Measurements from ENCODE around the gene ZBED3. TPM values are rescaled to one million over a fixed set of nuclear protein-coding genes. Genes with fewer than 3 reads are reported as not detected.
"Not testable (repeated sequence)": the region's sequence is repeated elsewhere in the genome, so short reads cannot be mapped to it uniquely, and the experiment has no call there.

Gene ZBED3
- total RNA-seq, 4 donors from 2014 or later, result 5.4 to 15.0 (median 8.9) TPM

GRCh38 chr5:77117161-77117560 lies 30.1 kb upstream of the ZBED3 start:
- Histone ChIP-seq H3K4me1 (no peaks in the 10 kb centered on the region), H3K36me3 (peaks cover 0 to 5% (median 0%) of the 10 kb centered on the region in 4 donors), H3K9me3 (no peaks in the 10 kb centered on the region), H3K27me3 (no peaks in the 10 kb centered on the region), H3K27ac (replicated peaks in 1 of 4) (no peak overlapping the region), H3K4me3 (no peak overlapping the region)
- intact Hi-C loops (cut with DNase I), result no loop called here
- WGBS, result 72% methylated on average over 2 of the region's 2 CpGs
- no peak for DNase-seq (ENCODE audit: extremely low spot score)
- TF ChIP-seq CTCF (IDR thresholded peaks at IDR 0.05) (no peak), EP300 (IDR thresholded peaks at IDR 0.05) (no peak), POLR2A (IDR thresholded peaks at IDR 0.05; ENCODE audit: low read depth) (no peak), POLR2AphosphoS5 (IDR thresholded peaks at IDR 0.05) (no peak)

- H3K4me3 ChIP-seq; H3K4me1 ChIP-seq; DNase-seq (ENCODE audit: extremely low spot score); H3K36me3 ChIP-seq; H3K9me3 ChIP-seq; intact Hi-C loops (cut with DNase I); H3K27ac ChIP-seq (replicated peaks in 1 of 4); H3K27me3 ChIP-seq: not testable (repeated sequence)
- 96% methylated on average over 4 of the region's 4 CpGs for whole genome bisulfite sequencing
Observed at GRCh38 chr5:77107035-77107434, 19.9 kb upstream of the ZBED3 start.

DNA sequence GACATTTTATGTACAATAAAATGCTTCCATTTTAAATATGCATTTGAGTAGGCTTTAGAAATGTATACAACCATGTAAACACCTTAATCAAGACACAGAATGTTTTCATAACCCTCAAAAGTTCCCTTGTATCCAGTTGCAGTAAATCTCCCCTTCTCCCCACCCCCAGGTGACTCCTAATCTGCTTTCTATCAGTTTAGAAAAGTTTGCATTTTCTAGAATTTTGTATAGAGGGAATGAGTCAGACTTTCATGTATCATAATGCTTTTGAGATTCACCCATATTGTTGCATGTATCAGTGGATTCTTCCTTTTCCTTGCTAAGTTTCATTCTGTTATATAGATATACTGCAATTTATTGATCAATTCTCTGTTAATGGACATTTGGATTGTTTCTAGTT lies 17.7 kb upstream of the ZBED3 start:
- Histone ChIP-seq H3K4me1 (no peaks in the 10 kb centered on the region), H3K9me3 (no peaks in the 10 kb centered on the region), H3K4me3 (no peak overlapping the region), H3K36me3 (no peaks in the 10 kb centered on the region), H3K27ac (replicated peaks in 1 of 4) (no peak overlapping the region), H3K27me3 (no peaks in the 10 kb centered on the region)
- no peak for TF ChIP-seq EP300 (IDR thresholded peaks at IDR 0.05)
- no peak for TF ChIP-seq POLR2A (IDR thresholded peaks at IDR 0.05; ENCODE audit: low read depth)
- no peak for TF ChIP-seq CTCF (IDR thresholded peaks at IDR 0.05)
- no peak for TF ChIP-seq POLR2AphosphoS5 (IDR thresholded peaks at IDR 0.05)
- no peak for DNase-seq (ENCODE audit: extremely low spot score)
- intact Hi-C loops (cut with DNase I), result no loop called here

GRCh38 chr5:77103457-77103856 lies 16.4 kb upstream of the ZBED3 start:
- no peak overlapping the region for H3K4me3 ChIP-seq
- TF ChIP-seq POLR2A (IDR thresholded peaks at IDR 0.05; ENCODE audit: low read depth) (no peak), POLR2AphosphoS5 (IDR thresholded peaks at IDR 0.05) (no peak), EP300 (IDR thresholded peaks at IDR 0.05) (no peak), CTCF (IDR thresholded peaks at IDR 0.05) (no peak)
- DNase-seq (ENCODE audit: extremely low spot score), result no peak
- H3K27me3 ChIP-seq, result no peaks in the 10 kb centered on the region
- H3K27ac ChIP-seq (replicated peaks in 1 of 4), result no peak overlapping the region
- H3K36me3 ChIP-seq, result no peaks in the 10 kb centered on the region
- no peaks in the 10 kb centered on the region for H3K4me1 ChIP-seq
- 95% methylated on average over 1 of the region's 1 CpG for WGBS
- intact Hi-C loops (cut with DNase I), result no loop called here
- no peaks in the 10 kb centered on the region for H3K9me3 ChIP-seq

DNA sequence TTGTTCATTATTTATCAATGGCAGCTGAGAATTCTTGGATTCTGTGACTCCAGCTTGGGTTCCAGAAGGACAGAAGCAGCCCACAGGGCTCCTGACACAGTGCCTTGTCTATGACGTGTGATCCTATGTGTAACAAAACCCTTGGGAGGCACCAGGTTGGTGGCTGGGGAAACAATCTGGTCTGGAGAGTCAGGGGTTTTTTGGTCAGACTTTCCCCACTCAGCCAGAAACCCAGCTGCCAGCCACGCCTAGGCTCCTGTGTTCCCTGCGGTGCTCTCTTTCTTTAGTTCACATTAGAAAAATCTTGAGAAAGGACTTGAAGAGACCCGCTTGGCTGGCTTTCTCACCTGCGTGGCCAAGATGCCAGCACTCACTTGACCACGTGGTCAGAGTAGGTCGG lies 15.5 kb upstream of the ZBED3 start:
- Histone ChIP-seq H3K9me3 (no peaks in the 10 kb centered on the region), H3K27me3 (no peaks in the 10 kb centered on the region), H3K27ac (replicated peaks in 1 of 4) (no peak overlapping the region), H3K4me1 (no peaks in the 10 kb centered on the region), H3K36me3 (no peaks in the 10 kb centered on the region), H3K4me3 (no peak overlapping the region)
- intact Hi-C loops (cut with DNase I), result no loop called here
- DNase-seq (ENCODE audit: extremely low spot score), result no peak
- WGBS, result 92% methylated on average over 7 of the region's 7 CpGs
- TF ChIP-seq EP300 (IDR thresholded peaks at IDR 0.05), result no peak
- TF ChIP-seq POLR2AphosphoS5 (IDR thresholded peaks at IDR 0.05), result no peak
- TF ChIP-seq CTCF (IDR thresholded peaks at IDR 0.05), result no peak
- no peak for TF ChIP-seq POLR2A (IDR thresholded peaks at IDR 0.05; ENCODE audit: low read depth)

Data from esophagus muscularis mucosa (tissue), 4 donors.